Stimulated activated CD8-positive, alpha-beta memory T cell treated with anti-CD3 and anti-CD28 coated beads, Interleukin-4, amount 100 ng/mL, for 24 hours (primary cell): ENCODE results near the gene TEX53.
A peak's percentile ranks its signal among the peaks of the same experiment; 100 is the strongest.

Experiments used
- DNase-seq: peaks from one replicate; pipeline ENCODE4 v3.0.0-alpha.2; 2020; ENCODE audit warnings: low read depth

Gene TEX53

GRCh38 chr9:114657705-114658104 lies at the start of gene TEX53:
TEX53 (minus strand) TSS chr9:114657805; CDS start chr9:114657774, 31 bp downstream.
- DNase-seq, result no peak

- no peak for DNase-seq
Observed at GRCh38 chr9:114706711-114707110, 49.1 kb upstream of the TEX53 start.

- DNase-seq, result no peak
Observed at GRCh38 chr9:114701988-114702387, 44.4 kb upstream of the TEX53 start.

- DNase-seq, result no peak
Observed at GRCh38 chr9:114697951-114698351, 40.3 kb upstream of the TEX53 start.

- peak; percentile 51 for DNase-seq
Observed at GRCh38 chr9:114696814-114697544, 39.4 kb upstream of the TEX53 start.

GRCh38 chr9:114695948-114696347 lies 38.3 kb upstream of the TEX53 start:
- no peak for DNase-seq

GRCh38 chr9:114694719-114695269 lies 37.2 kb upstream of the TEX53 start:
- no peak for DNase-seq

- no peak for DNase-seq
Observed at GRCh38 chr9:114694146-114694545, 36.5 kb upstream of the TEX53 start.

- DNase-seq, result no peak
Observed at GRCh38 chr9:114693248-114693855, 35.7 kb upstream of the TEX53 start.

GRCh38 chr9:114691956-114692295 lies 34.3 kb upstream of the TEX53 start:
- no peak for DNase-seq

GRCh38 chr9:114691046-114691955 lies 33.7 kb upstream of the TEX53 start:
- DNase-seq, result no peak

GRCh38 chr9:114690308-114690707 lies 32.7 kb upstream of the TEX53 start:
- no peak for DNase-seq

- no peak for DNase-seq
Observed at GRCh38 chr9:114689813-114690212, 32.2 kb upstream of the TEX53 start.

GRCh38 chr9:114688909-114689610 lies 31.5 kb upstream of the TEX53 start:
- DNase-seq, result no peak

- DNase-seq, result no peak
Observed at GRCh38 chr9:114688379-114688778, 30.8 kb upstream of the TEX53 start.

- DNase-seq, result no peak
Observed at GRCh38 chr9:114687034-114687433, 29.4 kb upstream of the TEX53 start.

- no peak for DNase-seq
Observed at GRCh38 chr9:114685951-114686350, 28.3 kb upstream of the TEX53 start.

- DNase-seq, result no peak
Observed at GRCh38 chr9:114684036-114684435, 26.4 kb upstream of the TEX53 start.

GRCh38 chr9:114682846-114683245 lies 25.2 kb upstream of the TEX53 start:
- no peak for DNase-seq

- peak; percentile 64 for DNase-seq
Observed at GRCh38 chr9:114681594-114682332, 24.2 kb upstream of the TEX53 start, which contains the start of gene TEX48. TEX48 (minus strand) TSS chr9:114682192; CDS start chr9:114671723, 10,469 bp downstream.
